GM04504 (cell line): ENCODE data around the gene KIFC3.
"Not testable (repeated sequence)": the region's sequence is repeated elsewhere in the genome, so short reads cannot be mapped to it uniquely, and the experiment has no call there.

Experiments used
- DNase-seq: peaks from one replicate; pipeline ENCODE4 v3.0.0-alpha.2; 2012; ENCODE audit warnings: low read depth

Gene KIFC3

GRCh38 chr16:57802341-57803133, at the start of gene KIFC3:
TSS of gene KIFC3 (minus strand) at chr16:57802491. CDS start at chr16:57798243, 4,248 bp downstream.
- peak; percentile 52 for DNase-seq

GRCh38 chr16:57848181-57848580, 45.9 kb upstream of the KIFC3 start:
- DNase-seq = no peak

- DNase-seq = not testable (repeated sequence)
These were observed 44.6 kb upstream of the KIFC3 start for GRCh38 chr16:57846931-57847330.

- no peak for DNase-seq
These were observed 43.9 kb upstream of the KIFC3 start for GRCh38 chr16:57846078-57846697.

GRCh38 chr16:57845115-57845514, 42.8 kb upstream of the KIFC3 start:
- DNase-seq = no peak

GRCh38 chr16:57844416-57845030, 42.2 kb upstream of the KIFC3 start:
- no peak for DNase-seq

- no peak for DNase-seq
These were observed 41.1 kb upstream of the KIFC3 start for GRCh38 chr16:57843400-57843799.

- no peak for DNase-seq
These were observed 40.3 kb upstream of the KIFC3 start for GRCh38 chr16:57842601-57843000.

GRCh38 chr16:57840833-57841232, 38.5 kb upstream of the KIFC3 start:
- DNase-seq = no peak

- no peak for DNase-seq
These were observed 35.9 kb upstream of the KIFC3 start for GRCh38 chr16:57838161-57838560.

GRCh38 chr16:57837305-57838125, 35.2 kb upstream of the KIFC3 start:
- no peak for DNase-seq

- DNase-seq = peak; percentile 49
These were observed 33.1 kb upstream of the KIFC3 start for GRCh38 chr16:57835439-57835838.

GRCh38 chr16:57834936-57835335, 32.6 kb upstream of the KIFC3 start:
- DNase-seq = no peak

- DNase-seq = no peak
These were observed 28.7 kb upstream of the KIFC3 start for GRCh38 chr16:57830890-57831484.

GRCh38 chr16:57829969-57830360, 27.7 kb upstream of the KIFC3 start:
- DNase-seq = no peak

- no peak for DNase-seq
These were observed 26.2 kb upstream of the KIFC3 start for GRCh38 chr16:57828272-57829161.

GRCh38 chr16:57826706-57827625, 24.7 kb upstream of the KIFC3 start:
- no peak for DNase-seq

GRCh38 chr16:57826052-57826451, 23.8 kb upstream of the KIFC3 start:
- DNase-seq = no peak

- no peak for DNase-seq
These were observed 23.2 kb upstream of the KIFC3 start for GRCh38 chr16:57825298-57826044.
